Adrenal gland (tissue), 12 donors: Measurements from ENCODE around the gene GALNT18. TPM values are rescaled to one million over a fixed set of nuclear protein-coding genes. Genes with fewer than 3 reads are reported as not detected.

Experiments
- DNase-seq, 7 donors: peaks; one replicate each; pipeline ENCODE4 v3.0.0-alpha.2; 2019 to 2020
- H3K27ac ChIP-seq, 5 donors: fragments of 200-600 bp; sonication (generic) in 4 of 5; 1 replicate in 3 of 5; 2 replicates in 2 of 5; pipeline versions ENCODE4 v1.5.1 to v1.8.0; 2016 to 2020; ENCODE audit warnings: mild to moderate bottlenecking in 1 of 5
- H3K27me3 ChIP-seq: fragments of 200-600 bp; 2 replicates; pipeline ENCODE4 v1.8.0; 2021
- H3K36me3 ChIP-seq, 2 donors: fragments of 200-600 bp; replicated peaks in 1 of 2; 1 replicate in 1 of 2; 2 replicates in 1 of 2; pipeline versions ENCODE4 v1.5.1 to v1.8.0; 2018 to 2022
- H3K4me1 ChIP-seq, 2 donors: fragments of 200-600 bp; replicated peaks in 1 of 2; 1 replicate in 1 of 2; 2 replicates in 1 of 2; pipeline versions ENCODE4 v1.5.1 to v1.8.0; 2018 to 2021
- H3K4me3 ChIP-seq, 4 donors: fragments of 200-600 bp; sonication (generic) in 3 of 4; one replicate each; pipeline ENCODE4 v1.5.1; 2016 to 2018
- H3K9me3 ChIP-seq, 3 donors: fragments of 200-600 bp; sonication (generic) in 1 of 3; replicated peaks in 1 of 3; 1 replicate in 2 of 3; 2 replicates in 1 of 3; pipeline versions ENCODE4 v1.5.1 to v1.8.0; 2016 to 2021
- CTCF ChIP-seq, 6 experiments: fragments of 450-650 bp in 4 of 6; fragments of 200-600 bp in 2 of 6; sonication (generic) in 1 of 6; IDR thresholded peaks; 1 replicate in 5 of 6; 2 replicates in 1 of 6; pipeline versions ENCODE4 v1.5.1 to v1.8.0; 2016 to 2021; ENCODE audit warnings: antibody characterized with exemption in 6 of 6, mild to moderate bottlenecking in 2 of 6, moderate library complexity in 1 of 6
- POLR2A ChIP-seq, 2 donors: fragments of 450-650 bp; IDR thresholded peaks; one replicate each; pipeline ENCODE4 v1.6.1; 2017; ENCODE audit warnings: antibody characterized with exemption in 2 of 2, mild to moderate bottlenecking in 2 of 2, moderate library complexity in 1 of 2
- WGBS, 4 donors: extraction: QIAGEN DNeasy Blood & Tissue Kit in 2 of 4; methylation state at CpG; one replicate each; pipeline versions ENCODE4 v1.1.5 to v1.1.7; 2013 to 2017; 5-methylcytosine and 5-hydroxymethylcytosine counted together
- intact Hi-C, 2 donors: fragments of 100-400 bp; cut with DNase I; formaldehyde crosslinking; loops; one replicate each; pipeline versions ENCODE4 v1.14.1 to v1.15.0; 2022 to 2023
- polyA plus RNA-seq, 3 donors: library from polyadenylated mRNA; stranded (reverse); fragments of 200-250 nt in 2 of 3; fragments of 350-450 nt in 1 of 3; fragmentation: Illumina TruSeq in 1 of 3; extraction: RNeasy Lipid Tissue Mini Kit (QIAGEN cat#74804) in 1 of 3; gene quantifications; one replicate each; pipeline ENCODE4 v1.2.3, GENCODE V29; 2013 to 2014
- total RNA-seq, 9 donors: library from RNA; depleted of rRNA in 4 of 9; stranded (reverse); fragments of >200 nt in 4 of 9; fragments of 120-200 nt in 1 of 9; fragmentation: NEBNext Ultra II Directional in 1 of 9; extraction: Animal tissue kit (Norgen Biotek cat#: 25700) in 1 of 9; gene quantifications; one replicate each; pipeline versions ENCODE4 v1.1.0 to v1.2.4, GENCODE V29; 2013 to 2023
- donor health status: healthy with polysubstance abuse.
- donor health status: Bipolar disorder and iron deficiency.
- donor health status: DM: yes; HTN: yes; CAD: no.
- donor health status: DM: no; HTN: no; CAD: no.
- donor health status: DM: no; HTN: no; CAD: no.
- donor health status: DM: yes; HTN: yes; CAD: no.

GALNT18 gene
- total and polyA plus RNA-seq, 12 donors: 1.4 to 15.1 (median 6.4) TPM

GRCh38 chr11:11483627-11484026 lies 138.2 kb downstream of the GALNT18 start:
- Histone ChIP-seq H3K9me3 (no peaks in the 10 kb centered on the region), H3K4me3 (no peak overlapping the region), H3K4me1 (no peaks in the 10 kb centered on the region), H3K27me3 (no peaks in the 10 kb centered on the region), H3K27ac (no peak overlapping the region), H3K36me3 (no peaks in the 10 kb centered on the region)
- intact Hi-C loops: no loop called here
- 81 to 88% (median 85%) methylated on average over 10 to 11 of the region's 11 CpGs for WGBS, 4 donors
- DNase-seq: no peak
- TF ChIP-seq CTCF (IDR thresholded peaks at IDR 0.05) (no peak), POLR2A (IDR thresholded peaks at IDR 0.05) (no peak)

GRCh38 chr11:11482730-11483129 lies 139.1 kb downstream of the GALNT18 start:
- intact Hi-C loops: no loop called here
- no peak for DNase-seq
- no peak overlapping the region for H3K4me3 ChIP-seq
- H3K4me1 ChIP-seq: no peaks in the 10 kb centered on the region
- no peak for TF ChIP-seq CTCF (IDR thresholded peaks at IDR 0.05)
- no peak for TF ChIP-seq POLR2A (IDR thresholded peaks at IDR 0.05)
- no peaks in the 10 kb centered on the region for H3K27me3 ChIP-seq
- no peaks in the 10 kb centered on the region for H3K36me3 ChIP-seq
- H3K27ac ChIP-seq: no peak overlapping the region
- no peaks in the 10 kb centered on the region for H3K9me3 ChIP-seq
- 63 to 96% (median 78%) methylated on average over 3 of the region's 3 CpGs for WGBS, 4 donors

- 82 to 95% (median 93%) methylated on average over 4 of the region's 4 CpGs for WGBS, 4 donors
- no peaks in the 10 kb centered on the region for H3K4me1 ChIP-seq
- no peaks in the 10 kb centered on the region for H3K9me3 ChIP-seq
- H3K27me3 ChIP-seq: no peaks in the 10 kb centered on the region
- TF ChIP-seq CTCF (IDR thresholded peaks at IDR 0.05) (no peak), POLR2A (IDR thresholded peaks at IDR 0.05) (no peak)
- intact Hi-C loops: no loop called here
- no peaks in the 10 kb centered on the region for H3K36me3 ChIP-seq
- no peak for DNase-seq
- H3K4me3 ChIP-seq: no peak overlapping the region
- H3K27ac ChIP-seq: no peak overlapping the region
Measured at GRCh38 chr11:11481371-11481770, 140.4 kb downstream of the GALNT18 start.

- WGBS, 4 donors: 61 to 89% (median 84%) methylated on average over 2 of the region's 3 CpGs
- H3K36me3 ChIP-seq: no peaks in the 10 kb centered on the region
- no peaks in the 10 kb centered on the region for H3K27me3 ChIP-seq
- intact Hi-C loops: no loop called here
- H3K9me3 ChIP-seq: no peaks in the 10 kb centered on the region
- TF ChIP-seq CTCF (IDR thresholded peaks at IDR 0.05): no peak
- TF ChIP-seq POLR2A (IDR thresholded peaks at IDR 0.05): no peak
- H3K4me1 ChIP-seq: no peaks in the 10 kb centered on the region
- DNase-seq: no peak
- no peak overlapping the region for H3K4me3 ChIP-seq
- no peak overlapping the region for H3K27ac ChIP-seq
Measured at GRCh38 chr11:11480971-11481370, 140.8 kb downstream of the GALNT18 start.
